Measurements from ENCODE around the gene FLVCR2.

GRCh38 chr14:75578102-75578785 lies at the start of gene FLVCR2:
- TF ChIP-seq FOXM1 (IDR thresholded peaks at IDR 0.05; ENCODE audit: borderline replicate concordance) (no peak), PKNOX1 (IDR thresholded peaks at IDR 0.05) (no peak), SUZ12 (IDR thresholded peaks at IDR 0.05) (no peak), BHLHE40 (IDR thresholded peaks at IDR 0.05; ENCODE audit: borderline replicate concordance) (no peak)

Data from HEK293T (cell line).